ENCODE results near the gene AASS. TPM values are rescaled to one million over a fixed set of nuclear protein-coding genes. Genes with fewer than 3 reads are reported as not detected.
"Not testable (repeated sequence)": the region's sequence is repeated elsewhere in the genome, so short reads cannot be mapped to it uniquely, and the experiment has no call there.

Gene AASS
- total RNA-seq, result 1 to 10 TPM; 2.1 to 3.0 TPM

DNA sequence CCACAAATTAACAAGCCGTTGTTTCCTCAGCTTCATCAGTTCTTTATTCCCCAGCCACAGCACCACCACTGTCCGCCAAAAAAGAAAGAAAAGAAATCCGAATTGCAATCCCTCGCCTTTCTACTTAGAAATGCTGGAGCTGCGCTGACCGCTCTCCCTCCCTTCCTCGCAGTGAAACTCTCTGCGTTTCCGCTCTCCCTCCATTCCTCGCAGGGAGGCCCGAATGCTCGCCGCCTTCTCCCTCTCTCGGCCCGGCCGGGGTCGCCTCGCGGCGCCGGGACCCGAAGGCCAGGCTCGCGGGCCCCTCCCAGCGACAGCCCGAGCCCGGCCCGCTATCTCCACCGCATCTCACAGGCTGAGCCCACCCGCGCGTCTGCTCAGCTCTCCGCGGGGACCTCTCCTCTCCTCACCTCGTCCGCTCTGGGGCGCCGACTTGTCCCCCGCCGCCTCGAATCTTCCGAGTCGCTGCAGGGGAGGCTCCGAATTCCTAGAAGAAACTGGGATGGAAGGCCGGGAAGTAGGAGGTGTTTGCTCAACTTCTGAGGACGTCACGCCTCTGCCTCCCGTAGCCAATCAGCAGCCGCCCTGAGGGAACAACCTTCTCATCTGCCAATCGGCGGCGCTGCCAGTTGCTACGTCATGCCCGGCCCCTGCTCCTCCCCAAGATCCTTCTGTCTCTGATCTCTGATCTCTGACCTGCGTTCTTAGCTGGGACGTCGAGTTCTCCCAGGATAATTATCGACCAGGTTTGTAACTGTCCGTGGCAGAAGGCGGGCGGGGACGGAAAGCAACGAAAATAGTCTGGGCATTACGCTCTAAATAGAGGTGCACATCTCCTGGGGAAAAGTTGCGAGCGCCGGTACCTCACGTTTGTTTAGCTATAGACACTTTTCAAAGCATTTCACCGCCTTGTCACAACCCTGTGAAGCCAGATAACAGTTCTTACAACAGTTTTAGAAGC lies at the start of gene AASS:
Gene AASS (minus strand): TSS at position 499 of the 961 bp plus-strand sequence. CDS start 10,523 bp downstream, outside the sequence.
- ATAC-seq (peak; percentile 95 to 97), DNase-seq (ENCODE audit: low spot score) (peak; percentile 85)
- peaks cover 11 to 20% of the 10 kb centered on the region in 2 donors for H3K4me1 Mint-ChIP-seq (ENCODE audit: low read depth in 2 of 2)
- H3K36me3 Mint-ChIP-seq, result no peaks in the 10 kb centered on the region
- H3K4me3 Mint-ChIP-seq, result peak within 1 kb of the TSS; percentile 88
- H3K27ac Mint-ChIP-seq, result peak within 1 kb of the TSS; percentile 43 to 77
- H3K9me3 Mint-ChIP-seq, result peaks cover 3% of the 10 kb centered on the region
- H3K27me3 Mint-ChIP-seq, result peaks cover 21 to 30% of the 10 kb centered on the region in 2 donors

DNA sequence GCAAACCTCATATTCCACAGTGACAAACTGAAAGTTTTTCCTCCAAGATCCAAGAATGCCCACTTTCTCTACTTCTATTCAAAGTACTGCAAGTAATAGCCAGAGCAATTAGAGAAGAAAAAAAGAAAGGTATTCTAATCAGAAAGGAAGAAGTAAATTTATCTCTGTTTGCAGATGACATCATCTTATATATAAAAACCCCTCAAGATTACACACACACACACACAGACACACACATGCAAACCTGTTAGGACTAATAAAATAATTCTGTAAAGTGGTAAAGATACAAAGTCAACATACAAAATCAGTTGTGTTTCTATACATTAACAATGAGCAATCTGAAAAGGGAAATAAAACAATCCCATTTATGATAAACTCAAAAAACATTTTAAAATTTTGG lies 44.7 kb upstream of the AASS start:
- Mint-ChIP-seq H3K9me3 (peaks cover 18% of the 10 kb centered on the region), H3K4me3 (no peak overlapping the region), H3K27ac (no peak overlapping the region), H3K36me3 (no peaks in the 10 kb centered on the region), H3K27me3 (no peaks in the 10 kb centered on the region), H3K4me1 (ENCODE audit: low read depth in 2 of 2) (no peaks in the 10 kb centered on the region)
- ATAC-seq (no peak), DNase-seq (ENCODE audit: low spot score) (no peak)

DNA sequence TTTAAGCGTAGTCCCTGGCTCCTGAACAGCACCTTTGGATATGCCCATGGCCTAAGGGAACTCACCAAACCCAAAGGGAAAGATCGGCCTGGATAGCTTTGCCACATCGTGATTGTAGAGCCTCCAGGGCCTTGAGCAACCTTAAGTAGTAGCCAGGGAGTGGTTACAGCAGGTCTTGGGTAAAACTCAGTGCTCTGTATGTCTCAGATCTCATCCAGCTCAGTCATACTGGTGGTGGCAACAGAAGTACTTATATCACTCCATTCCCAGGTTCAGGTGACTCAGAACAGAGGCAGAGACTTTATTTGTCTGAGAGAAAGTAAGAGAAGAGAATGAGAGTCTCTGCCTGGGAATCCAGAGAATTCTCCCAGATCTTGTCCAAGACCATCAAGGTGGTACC lies 39.1 kb upstream of the AASS start:
- Mint-ChIP-seq H3K4me1 (ENCODE audit: low read depth in 2 of 2) (no peaks in the 10 kb centered on the region), H3K36me3 (no peaks in the 10 kb centered on the region), H3K4me3 (no peak overlapping the region), H3K27me3 (no peaks in the 10 kb centered on the region), H3K9me3 (peaks cover 10% of the 10 kb centered on the region), H3K27ac (no peak overlapping the region)
- ATAC-seq (no peak), DNase-seq (ENCODE audit: low spot score) (no peak)

DNA sequence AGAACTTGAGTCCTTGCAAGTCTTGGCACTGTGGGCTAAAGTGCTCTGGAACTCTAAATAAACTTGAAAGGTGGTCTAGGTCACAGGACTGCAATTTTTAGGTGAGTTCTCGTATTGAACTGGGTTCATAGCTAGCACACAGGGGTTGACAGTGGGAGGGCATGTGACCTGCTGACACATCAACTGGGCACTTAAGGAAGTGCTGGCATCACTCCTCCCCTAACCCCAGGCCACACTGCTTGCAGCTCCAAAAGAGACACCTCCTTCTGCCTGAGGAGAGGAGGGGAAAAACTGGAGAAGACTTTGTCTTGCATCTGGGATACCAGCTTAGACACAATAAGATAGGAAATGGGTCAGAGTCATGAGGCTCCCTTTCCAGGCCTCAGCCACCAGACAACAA lies 38.0 kb upstream of the AASS start:
- Mint-ChIP-seq H3K4me1 (ENCODE audit: low read depth in 2 of 2) (no peaks in the 10 kb centered on the region), H3K9me3 (peaks cover 10% of the 10 kb centered on the region), H3K4me3 (no peak overlapping the region), H3K27ac (no peak overlapping the region), H3K27me3 (no peaks in the 10 kb centered on the region), H3K36me3 (no peaks in the 10 kb centered on the region)
- no peak for DNase-seq (ENCODE audit: low spot score)
- ATAC-seq, result no peak

DNA sequence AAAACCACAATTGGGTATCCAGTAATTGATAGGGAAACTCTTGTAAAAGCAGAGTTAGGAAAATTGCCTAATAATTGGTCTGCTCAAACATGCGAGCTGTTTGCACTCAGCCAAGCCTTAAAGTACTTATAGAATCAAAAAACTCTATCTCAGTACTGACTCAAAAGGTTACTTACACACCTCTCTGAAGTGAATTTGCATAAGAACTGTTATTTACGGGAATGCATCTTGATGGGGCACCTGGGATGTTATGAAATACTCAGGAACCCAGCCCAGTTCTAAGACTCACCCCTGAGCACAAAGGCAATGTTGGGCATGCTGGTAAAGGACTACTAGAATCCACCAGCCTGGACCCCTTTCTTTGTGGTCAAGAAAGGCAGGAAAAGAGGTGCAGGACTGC lies 28.1 kb upstream of the AASS start:
- not testable (repeated sequence) for H3K4me1 Mint-ChIP-seq (ENCODE audit: low read depth in 2 of 2); DNase-seq (ENCODE audit: low spot score); H3K27ac Mint-ChIP-seq; H3K36me3 Mint-ChIP-seq; H3K4me3 Mint-ChIP-seq; ATAC-seq; H3K27me3 Mint-ChIP-seq
- H3K9me3 Mint-ChIP-seq, result peaks cover 17% of the 10 kb centered on the region

DNA sequence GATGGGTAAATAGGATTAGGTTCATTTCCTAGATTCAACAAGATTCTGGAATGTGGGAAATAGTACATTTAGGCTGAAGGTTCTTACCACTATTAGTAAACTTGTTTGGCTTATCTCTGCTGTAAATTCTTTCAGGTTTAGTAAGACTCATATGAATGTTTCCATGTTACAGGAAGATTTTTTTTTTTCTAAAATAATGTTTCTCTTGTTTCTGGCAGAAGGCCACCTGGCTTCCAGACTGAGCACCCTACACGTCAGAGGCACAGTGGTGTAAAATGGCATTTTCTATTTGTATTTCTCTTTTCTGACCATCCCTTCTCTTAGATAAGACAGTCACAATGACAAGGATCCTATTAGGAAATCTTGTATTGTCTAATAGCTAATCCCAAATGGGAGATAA lies 22.7 kb upstream of the AASS start:
- Mint-ChIP-seq H3K4me3 (no peak overlapping the region), H3K27ac (no peak overlapping the region), H3K36me3 (no peaks in the 10 kb centered on the region), H3K27me3 (no peaks in the 10 kb centered on the region), H3K4me1 (ENCODE audit: low read depth in 2 of 2) (no peaks in the 10 kb centered on the region), H3K9me3 (peaks cover 5% of the 10 kb centered on the region)
- DNase-seq (ENCODE audit: low spot score) (no peak), ATAC-seq (no peak)

DNA sequence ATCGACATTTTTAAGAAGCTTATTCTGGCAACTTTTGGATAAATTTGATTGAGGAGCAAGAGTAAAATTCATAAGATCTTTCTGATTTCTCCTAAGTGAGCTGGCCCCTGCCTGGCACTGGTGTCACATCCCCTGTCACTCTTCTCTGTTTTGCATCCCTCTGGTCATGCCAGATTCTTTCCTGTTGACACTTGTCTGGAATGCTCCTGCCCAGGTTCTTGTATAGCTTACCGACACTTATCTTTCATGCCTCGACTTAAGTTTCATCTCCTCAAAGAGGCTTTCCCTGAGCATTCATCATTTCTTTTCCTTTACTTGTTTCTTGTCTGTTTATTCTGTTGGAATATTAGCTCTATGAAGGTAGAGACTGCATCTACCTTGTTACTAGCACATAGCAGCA lies 22.2 kb upstream of the AASS start:
- no peaks in the 10 kb centered on the region for H3K27me3 Mint-ChIP-seq
- no peak overlapping the region for H3K4me3 Mint-ChIP-seq
- no peaks in the 10 kb centered on the region for H3K4me1 Mint-ChIP-seq (ENCODE audit: low read depth in 2 of 2)
- ATAC-seq (no peak), DNase-seq (ENCODE audit: low spot score) (no peak)
- H3K27ac Mint-ChIP-seq, result no peak overlapping the region
- no peaks in the 10 kb centered on the region for H3K36me3 Mint-ChIP-seq
- peaks cover 5% of the 10 kb centered on the region for H3K9me3 Mint-ChIP-seq

DNA sequence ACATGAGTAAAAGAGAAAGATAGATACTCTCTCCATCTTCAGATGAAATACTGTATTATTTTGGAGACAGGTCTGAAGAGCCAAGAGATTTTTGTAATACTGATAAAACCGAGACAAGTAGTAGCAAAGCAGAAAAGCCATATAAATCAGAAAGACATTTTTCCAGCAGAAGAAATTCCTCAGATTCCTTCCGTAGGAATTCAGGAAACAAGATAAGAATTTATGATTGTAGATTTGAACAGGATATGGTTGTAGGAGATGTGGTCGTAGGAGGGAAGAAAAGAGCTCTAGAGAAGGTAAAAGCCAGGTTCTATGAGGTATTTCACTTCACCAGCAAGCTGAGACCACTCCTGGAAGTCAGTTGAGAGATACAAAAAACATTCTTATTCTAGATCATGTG lies 17.6 kb upstream of the AASS start:
- no peak for DNase-seq (ENCODE audit: low spot score)
- Mint-ChIP-seq H3K27me3 (peaks cover 0 to 9% of the 10 kb centered on the region in 2 donors), H3K36me3 (no peaks in the 10 kb centered on the region), H3K27ac (no peak overlapping the region), H3K9me3 (no peaks in the 10 kb centered on the region), H3K4me3 (no peak overlapping the region), H3K4me1 (ENCODE audit: low read depth in 2 of 2) (no peaks in the 10 kb centered on the region)
- ATAC-seq, result no peak

DNA sequence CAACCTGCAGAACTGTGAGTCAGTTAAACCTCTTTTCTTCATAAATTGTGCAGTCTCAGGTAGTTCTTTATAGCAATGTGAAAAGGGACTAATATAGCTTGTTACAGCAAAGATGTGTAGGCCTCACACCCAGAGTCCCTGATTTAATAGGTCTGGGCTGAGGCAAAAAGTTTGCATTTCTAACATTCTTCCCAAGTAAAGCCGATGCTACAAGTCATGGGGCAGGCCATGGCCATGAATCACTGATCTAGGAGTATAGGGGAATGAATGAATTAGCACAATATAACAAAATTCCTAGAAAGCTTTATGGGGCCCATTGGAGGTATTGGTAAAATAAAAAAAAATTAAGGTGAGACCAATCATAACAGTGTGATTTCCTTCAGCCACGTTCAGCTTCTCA lies 11.5 kb upstream of the AASS start:
- H3K36me3 Mint-ChIP-seq, result peaks cover 5% of the 10 kb centered on the region
- H3K4me1 Mint-ChIP-seq (ENCODE audit: low read depth in 2 of 2), result no peaks in the 10 kb centered on the region
- H3K9me3 Mint-ChIP-seq, result peaks cover 4% of the 10 kb centered on the region
- peaks cover 0 to 21% of the 10 kb centered on the region in 2 donors for H3K27me3 Mint-ChIP-seq
- no peak overlapping the region for H3K4me3 Mint-ChIP-seq
- no peak overlapping the region for H3K27ac Mint-ChIP-seq
- no peak for ATAC-seq
- no peak for DNase-seq (ENCODE audit: low spot score)

DNA sequence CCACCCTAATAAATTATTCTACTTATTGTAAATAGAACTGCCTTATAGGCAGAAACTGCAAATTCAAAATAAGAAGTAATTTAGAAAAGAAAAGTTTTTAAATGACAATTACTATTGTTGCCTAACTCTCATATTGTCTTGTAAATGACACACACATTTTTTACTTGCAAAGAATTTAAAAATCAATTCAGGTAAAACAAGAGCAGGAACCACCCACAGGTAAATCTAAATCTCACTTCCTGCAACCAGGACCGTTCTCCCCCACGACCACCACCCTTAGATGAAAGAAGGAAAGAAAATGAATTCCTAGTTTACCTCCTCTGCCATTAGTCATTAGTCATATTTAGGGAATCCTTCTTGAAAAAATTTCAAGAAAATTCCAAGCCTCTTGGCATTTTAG lies 4.8 kb upstream of the AASS start:
- Mint-ChIP-seq H3K4me1 (ENCODE audit: low read depth in 2 of 2) (peaks cover 11% of the 10 kb centered on the region in 2 donors), H3K4me3 (no peak overlapping the region), H3K27ac (no peak overlapping the region), H3K9me3 (peaks cover 3% of the 10 kb centered on the region), H3K36me3 (peaks cover 5% of the 10 kb centered on the region), H3K27me3 (peaks cover 12 to 26% of the 10 kb centered on the region in 2 donors)
- ATAC-seq (no peak), DNase-seq (ENCODE audit: low spot score) (no peak)

DNA sequence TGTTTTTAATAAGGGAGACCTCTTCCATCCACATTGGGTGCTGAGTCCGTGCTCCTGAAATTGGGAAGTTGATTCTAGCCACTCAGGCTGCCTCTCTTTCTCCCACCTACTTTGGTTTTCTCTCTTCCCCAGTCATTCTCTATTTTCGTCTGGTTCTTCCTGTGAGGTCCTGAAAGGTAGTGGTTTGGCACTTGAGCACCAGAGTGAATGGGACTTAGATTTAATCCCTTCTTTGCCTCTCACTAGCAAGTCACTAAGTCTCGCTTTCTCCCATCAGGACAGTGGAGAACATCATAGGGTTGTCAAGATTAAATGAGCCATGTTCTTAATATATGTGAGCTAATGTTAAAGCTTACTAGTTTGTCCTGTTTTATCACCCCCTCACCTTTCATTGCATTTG lies 4.0 kb upstream of the AASS start:
- peaks cover 11 to 18% of the 10 kb centered on the region in 2 donors for H3K4me1 Mint-ChIP-seq (ENCODE audit: low read depth in 2 of 2)
- peaks cover 3% of the 10 kb centered on the region for H3K36me3 Mint-ChIP-seq
- H3K27me3 Mint-ChIP-seq, result peaks cover 14 to 24% of the 10 kb centered on the region in 2 donors
- no peak for ATAC-seq
- no peak overlapping the region for H3K4me3 Mint-ChIP-seq
- no peak for DNase-seq (ENCODE audit: low spot score)
- no peak overlapping the region for H3K27ac Mint-ChIP-seq
- peaks cover 3% of the 10 kb centered on the region for H3K9me3 Mint-ChIP-seq

DNA sequence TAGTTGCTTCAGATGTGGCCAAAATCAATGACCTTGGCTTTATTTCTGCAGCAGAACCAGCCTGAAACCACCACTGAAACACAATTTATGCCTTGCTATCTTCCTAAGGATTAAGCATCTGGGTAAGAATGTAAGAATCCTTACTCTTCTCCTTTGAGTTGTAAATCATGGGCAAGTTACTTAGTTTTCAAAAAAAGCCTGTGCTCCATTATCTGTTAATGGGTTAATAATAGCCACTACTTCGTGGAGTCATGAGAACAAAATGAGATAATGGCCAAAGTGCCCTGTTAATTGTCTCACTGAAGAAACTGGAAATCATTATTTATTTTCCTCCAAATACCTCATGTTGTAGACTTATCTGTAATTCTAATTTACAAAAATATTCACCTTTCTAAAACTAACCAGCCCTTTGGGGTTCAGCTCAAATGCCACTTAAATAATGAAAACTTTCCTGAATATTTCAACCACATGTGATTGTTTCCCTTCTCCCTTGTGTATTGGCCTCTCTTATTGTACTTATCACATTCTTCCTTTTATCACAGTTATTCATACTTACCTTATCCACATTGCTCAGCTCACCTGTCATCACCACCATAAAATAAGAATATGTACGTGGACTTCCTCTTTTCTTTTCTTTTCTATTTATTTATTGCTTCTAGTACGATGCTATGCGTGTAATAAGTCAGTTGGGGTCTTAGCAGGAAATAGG lies 2.0 kb upstream of the AASS start:
- Mint-ChIP-seq H3K27me3 (peaks cover 21 to 30% of the 10 kb centered on the region in 2 donors), H3K9me3 (peaks cover 3% of the 10 kb centered on the region), H3K36me3 (no peaks in the 10 kb centered on the region), H3K4me3 (no peak overlapping the region), H3K27ac (no peak overlapping the region), H3K4me1 (ENCODE audit: low read depth in 2 of 2) (peaks cover 11 to 20% of the 10 kb centered on the region in 2 donors)
- ATAC-seq (no peak), DNase-seq (ENCODE audit: low spot score) (no peak)

DNA sequence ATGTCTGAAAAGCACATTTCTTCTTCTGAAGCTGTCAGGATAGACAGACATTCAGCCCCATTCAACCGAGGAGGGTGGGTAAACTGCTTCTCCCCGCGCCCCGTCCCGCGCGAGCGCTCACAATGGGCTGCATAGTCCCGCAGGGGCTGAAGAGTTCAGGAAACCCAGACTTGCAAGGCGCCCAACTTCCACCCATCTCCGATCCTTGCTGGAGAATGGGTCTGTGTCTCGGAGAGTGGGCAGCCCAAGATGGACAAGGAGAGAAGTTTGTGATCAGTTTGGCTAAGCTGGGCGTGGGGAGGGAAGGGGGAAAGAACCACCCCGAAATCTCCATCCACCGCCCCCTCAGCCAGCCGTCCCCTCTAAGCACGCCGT lies 686 bp downstream of the AASS start:
- Mint-ChIP-seq H3K27me3 (peaks cover 21 to 30% of the 10 kb centered on the region in 2 donors), H3K4me1 (ENCODE audit: low read depth in 2 of 2) (peaks cover 11 to 20% of the 10 kb centered on the region in 2 donors), H3K9me3 (peaks cover 3% of the 10 kb centered on the region), H3K4me3 (peak overlapping the region; percentile 88), H3K36me3 (no peaks in the 10 kb centered on the region), H3K27ac (no peak overlapping the region)
- DNase-seq (ENCODE audit: low spot score) (no peak), ATAC-seq (peak; percentile 12 to 35)

DNA sequence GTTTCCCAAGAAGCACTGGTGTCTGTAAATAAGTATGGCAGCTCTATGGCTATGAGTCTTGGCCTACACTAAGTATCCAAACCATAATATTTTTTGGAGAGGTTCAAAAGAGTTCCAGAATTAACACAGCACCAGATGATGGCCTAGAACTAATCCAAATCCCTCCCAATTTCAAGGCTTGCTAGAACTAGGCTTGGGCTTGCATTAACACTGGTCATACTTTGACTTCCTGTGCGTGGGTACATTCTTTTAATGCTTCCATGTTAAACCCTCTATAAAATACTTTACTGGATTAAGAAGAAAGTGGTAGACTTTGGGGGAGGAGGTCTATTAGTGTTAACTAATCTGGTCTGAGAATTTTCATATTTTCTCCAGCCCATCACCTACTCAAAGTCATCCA lies 3.1 kb downstream of the AASS start:
- no peak overlapping the region for H3K4me3 Mint-ChIP-seq
- peaks cover 23 to 28% of the 10 kb centered on the region in 2 donors for H3K4me1 Mint-ChIP-seq (ENCODE audit: low read depth in 2 of 2)
- no peaks in the 10 kb centered on the region for H3K9me3 Mint-ChIP-seq
- ATAC-seq (no peak), DNase-seq (ENCODE audit: low spot score) (no peak)
- no peaks in the 10 kb centered on the region for H3K36me3 Mint-ChIP-seq
- H3K27ac Mint-ChIP-seq, result no peak overlapping the region
- peaks cover 21 to 22% of the 10 kb centered on the region in 2 donors for H3K27me3 Mint-ChIP-seq
